Measurements from ENCODE around the gene ZBTB17. TPM values are rescaled to one million over a fixed set of nuclear protein-coding genes. Genes with fewer than 3 reads are reported as not detected.
A peak's percentile ranks its signal among the peaks of the same experiment; 100 is the strongest.

ZBTB17 gene
- total RNA-seq, 1 donor from 2014 or later = 42.2 TPM

DNA sequence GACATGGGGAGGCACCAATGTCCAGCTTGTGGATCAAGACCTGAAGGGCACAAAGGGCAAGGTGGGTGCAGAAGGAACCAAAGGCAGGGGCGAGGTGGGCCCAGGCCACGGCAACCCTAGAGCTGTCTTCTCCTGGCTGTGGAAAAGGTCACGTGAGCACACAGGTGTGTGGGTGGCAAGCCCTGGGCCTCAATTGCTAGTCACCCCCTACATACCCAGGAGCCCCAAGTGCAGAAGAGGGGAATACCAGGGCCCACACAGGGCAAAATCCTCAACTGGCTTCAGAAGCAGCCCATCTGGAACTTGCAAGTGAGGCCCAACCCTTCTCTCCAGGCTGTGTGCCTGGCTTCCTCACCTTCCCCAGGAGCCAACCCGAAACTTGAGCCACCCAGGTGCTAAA is 25.6 kb downstream of the ZBTB17 start:
- Mint-ChIP-seq H3K4me1 (ENCODE audit: unreplicated experiment) (peaks cover 32% of the 10 kb centered on the region), H3K4me3 (no peak overlapping the region), H3K27ac (no peak overlapping the region), H3K9me3 (no peaks in the 10 kb centered on the region), H3K27me3 (no peaks in the 10 kb centered on the region), H3K36me3 (peaks cover 11% of the 10 kb centered on the region)
- TF ChIP-seq, protein P1, sequence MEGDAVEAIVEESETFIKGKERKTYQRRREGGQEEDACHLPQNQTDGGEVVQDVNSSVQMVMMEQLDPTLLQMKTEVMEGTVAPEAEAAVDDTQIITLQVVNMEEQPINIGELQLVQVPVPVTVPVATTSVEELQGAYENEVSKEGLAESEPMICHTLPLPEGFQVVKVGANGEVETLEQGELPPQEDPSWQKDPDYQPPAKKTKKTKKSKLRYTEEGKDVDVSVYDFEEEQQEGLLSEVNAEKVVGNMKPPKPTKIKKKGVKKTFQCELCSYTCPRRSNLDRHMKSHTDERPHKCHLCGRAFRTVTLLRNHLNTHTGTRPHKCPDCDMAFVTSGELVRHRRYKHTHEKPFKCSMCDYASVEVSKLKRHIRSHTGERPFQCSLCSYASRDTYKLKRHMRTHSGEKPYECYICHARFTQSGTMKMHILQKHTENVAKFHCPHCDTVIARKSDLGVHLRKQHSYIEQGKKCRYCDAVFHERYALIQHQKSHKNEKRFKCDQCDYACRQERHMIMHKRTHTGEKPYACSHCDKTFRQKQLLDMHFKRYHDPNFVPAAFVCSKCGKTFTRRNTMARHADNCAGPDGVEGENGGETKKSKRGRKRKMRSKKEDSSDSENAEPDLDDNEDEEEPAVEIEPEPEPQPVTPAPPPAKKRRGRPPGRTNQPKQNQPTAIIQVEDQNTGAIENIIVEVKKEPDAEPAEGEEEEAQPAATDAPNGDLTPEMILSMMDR (conservative IDR thresholded peaks at IDR 0.05) = no peak
- DNase-seq (ENCODE audit: extremely low spot score, unreplicated experiment) = no peak

DNA sequence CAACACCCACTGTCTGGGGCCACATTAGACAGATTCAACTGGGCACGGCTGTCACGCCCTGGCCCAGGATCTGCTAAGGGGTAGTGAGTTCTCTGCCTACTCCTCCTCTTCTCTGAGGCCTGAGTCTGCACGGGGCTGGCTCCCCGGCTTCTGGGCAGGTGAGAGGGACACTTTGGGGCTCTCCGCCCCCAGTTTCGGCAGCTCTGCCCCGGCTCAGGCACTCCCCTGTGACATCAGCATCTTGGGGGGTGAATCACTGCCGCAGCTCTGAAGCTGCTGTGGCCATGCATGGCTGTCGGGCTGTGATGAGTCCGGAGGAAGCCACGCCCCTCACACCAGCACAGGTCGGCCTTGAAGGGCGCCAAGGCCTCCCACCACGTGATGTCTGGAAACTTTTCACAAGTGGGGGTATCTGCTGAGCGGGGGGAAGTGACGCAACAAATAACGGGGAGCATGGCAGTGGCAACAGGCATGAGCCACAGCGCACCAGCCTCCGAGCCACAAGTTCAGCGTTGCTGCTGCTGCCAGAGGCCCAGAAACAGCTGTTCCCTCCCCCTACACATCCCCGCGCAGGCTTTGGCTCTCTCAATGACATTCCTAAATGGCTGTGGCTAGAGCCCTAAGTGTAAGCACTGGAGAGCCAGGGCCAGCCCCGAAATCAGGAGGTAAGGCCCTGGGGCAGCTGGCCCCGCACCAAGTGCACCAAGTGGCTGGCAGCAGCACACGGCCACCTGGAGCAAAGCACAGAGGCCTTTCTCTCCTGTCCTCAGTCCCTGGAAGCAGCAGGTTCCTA is 26.3 kb downstream of the ZBTB17 start:
- no peaks in the 10 kb centered on the region for H3K27me3 Mint-ChIP-seq
- no peak overlapping the region for H3K27ac Mint-ChIP-seq
- no peak overlapping the region for H3K4me3 Mint-ChIP-seq
- TF ChIP-seq, protein P1 (conservative IDR thresholded peaks at IDR 0.05) = no peak
- peaks cover 32% of the 10 kb centered on the region for H3K4me1 Mint-ChIP-seq (ENCODE audit: unreplicated experiment)
- H3K36me3 Mint-ChIP-seq = peaks cover 11% of the 10 kb centered on the region
- H3K9me3 Mint-ChIP-seq = no peaks in the 10 kb centered on the region
- no peak for DNase-seq (ENCODE audit: extremely low spot score, unreplicated experiment)

DNA sequence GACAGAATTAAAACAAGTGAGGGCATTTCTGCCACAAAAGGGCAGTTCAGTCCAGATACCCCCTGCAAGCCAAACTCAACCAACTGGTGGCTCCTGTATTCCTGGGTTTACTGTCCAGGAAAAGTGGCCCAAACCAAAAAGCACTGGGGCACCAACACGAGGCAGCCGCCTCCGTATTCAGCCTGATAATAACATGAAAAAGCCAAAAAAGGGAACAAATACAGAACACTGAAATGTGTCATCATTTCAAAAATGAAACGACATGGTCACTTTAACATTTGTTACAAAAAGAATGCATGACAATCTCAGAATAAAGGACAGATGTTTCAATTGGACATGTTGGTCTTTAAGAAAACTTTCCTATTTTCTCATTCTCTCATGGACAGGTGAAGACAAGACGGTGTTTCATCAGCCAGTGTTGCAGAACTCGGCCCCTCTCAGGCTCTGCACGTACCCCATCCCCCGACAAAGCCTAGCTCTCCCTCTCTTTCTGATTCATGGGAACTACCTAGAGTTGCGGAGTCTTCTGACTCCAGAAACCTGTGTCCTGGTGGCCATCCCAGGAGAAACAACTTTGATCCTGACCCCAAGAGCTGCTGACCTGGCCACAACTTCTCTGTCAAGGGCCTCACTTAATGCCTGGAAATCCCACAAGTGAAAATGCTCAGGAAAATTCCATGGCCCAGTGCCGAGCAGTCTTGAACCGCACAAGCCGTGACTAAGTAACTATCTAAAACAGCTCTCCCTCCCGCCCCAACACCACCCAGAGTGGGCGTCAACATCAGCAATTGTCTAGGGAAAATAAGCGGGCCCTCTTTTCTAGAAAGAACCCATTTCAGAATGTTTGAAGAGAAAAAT is 27.1 kb downstream of the ZBTB17 start:
- H3K9me3 Mint-ChIP-seq = no peaks in the 10 kb centered on the region
- H3K4me1 Mint-ChIP-seq (ENCODE audit: unreplicated experiment) = peaks cover 26% of the 10 kb centered on the region
- H3K27ac Mint-ChIP-seq = peak overlapping the region; percentile 64
- no peaks in the 10 kb centered on the region for H3K27me3 Mint-ChIP-seq
- TF ChIP-seq, protein P1 (conservative IDR thresholded peaks at IDR 0.05) = no peak
- H3K4me3 Mint-ChIP-seq = no peak overlapping the region
- no peak for DNase-seq (ENCODE audit: extremely low spot score, unreplicated experiment)
- peaks cover 11% of the 10 kb centered on the region for H3K36me3 Mint-ChIP-seq

DNA sequence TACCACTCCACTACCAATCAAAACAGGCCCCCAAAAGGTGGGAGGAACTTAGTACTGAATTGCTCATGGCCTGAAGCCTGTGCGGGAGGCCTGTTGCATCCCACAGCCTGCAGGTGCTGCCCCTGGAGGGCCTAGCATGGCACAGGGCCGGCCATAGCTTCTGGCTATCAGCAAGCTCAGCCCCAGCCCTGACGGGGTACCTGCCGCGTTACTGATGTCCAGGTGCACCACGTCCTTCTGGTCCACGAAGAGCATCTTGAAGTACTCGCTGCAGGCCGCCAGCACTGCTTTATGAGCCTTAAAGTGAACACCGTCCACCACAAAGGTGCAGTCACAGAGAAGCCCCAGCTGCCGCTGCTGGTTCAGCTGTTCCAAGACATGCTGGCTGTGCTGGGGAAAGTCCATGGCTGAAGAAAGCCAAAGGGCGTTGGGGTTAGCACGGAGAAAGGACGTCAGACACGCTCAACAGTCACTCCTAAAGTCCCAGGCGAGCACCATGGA is 27.8 kb downstream of the ZBTB17 start:
- TF ChIP-seq, protein P1 (conservative IDR thresholded peaks at IDR 0.05) = no peak
- H3K9me3 Mint-ChIP-seq = no peaks in the 10 kb centered on the region
- no peaks in the 10 kb centered on the region for H3K27me3 Mint-ChIP-seq
- peak overlapping the region; percentile 46 for H3K27ac Mint-ChIP-seq
- no peak for DNase-seq (ENCODE audit: extremely low spot score, unreplicated experiment)
- H3K4me3 Mint-ChIP-seq = no peak overlapping the region
- peaks cover 11% of the 10 kb centered on the region for H3K36me3 Mint-ChIP-seq
- H3K4me1 Mint-ChIP-seq (ENCODE audit: unreplicated experiment) = peaks cover 23% of the 10 kb centered on the region

DNA sequence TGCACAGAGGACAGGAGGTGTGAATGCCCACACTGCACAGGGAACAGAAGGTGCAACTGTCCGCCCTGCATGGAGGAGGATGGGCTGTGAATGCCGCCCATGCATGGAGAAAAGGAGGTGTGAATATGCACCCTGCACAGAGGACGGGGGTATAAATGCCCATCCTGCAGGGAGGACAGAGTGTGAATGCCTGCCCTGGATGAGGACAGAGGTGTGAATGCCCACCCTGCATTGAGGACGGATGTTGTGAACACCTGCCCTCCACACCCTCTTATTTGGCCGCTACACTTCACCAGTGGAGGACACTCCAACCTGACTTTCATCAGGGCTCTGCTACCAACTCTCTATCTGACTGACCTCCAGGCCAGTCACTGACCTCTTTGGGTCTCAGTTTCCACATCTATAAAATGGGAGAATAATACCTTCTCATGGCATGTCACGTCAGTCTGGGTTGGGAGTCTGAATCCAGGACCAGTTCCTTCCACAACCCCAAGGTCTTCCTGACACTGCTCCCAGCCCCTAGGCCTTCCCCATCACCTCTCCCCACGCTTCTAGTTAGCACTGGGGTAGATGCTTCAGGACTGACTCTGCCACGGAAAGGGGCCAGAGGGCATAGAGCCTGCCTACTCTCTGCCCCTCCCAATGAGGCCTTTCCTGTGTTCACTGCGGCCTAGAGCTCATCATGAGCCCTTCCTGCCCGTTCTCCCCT is 28.4 kb downstream of the ZBTB17 start:
- TF ChIP-seq, protein P1 (conservative IDR thresholded peaks at IDR 0.05) = no peak
- H3K4me3 Mint-ChIP-seq = no peak overlapping the region
- peaks cover 8% of the 10 kb centered on the region for H3K36me3 Mint-ChIP-seq
- H3K4me1 Mint-ChIP-seq (ENCODE audit: unreplicated experiment) = peaks cover 18% of the 10 kb centered on the region
- H3K27ac Mint-ChIP-seq = peak overlapping the region; percentile 46
- no peak for DNase-seq (ENCODE audit: extremely low spot score, unreplicated experiment)
- H3K27me3 Mint-ChIP-seq = no peaks in the 10 kb centered on the region
- H3K9me3 Mint-ChIP-seq = no peaks in the 10 kb centered on the region

Data from type B pancreatic cell (in vitro differentiated cells).